ENCODE data around the gene VIL1. TPM values are rescaled to one million over a fixed set of nuclear protein-coding genes. Genes with fewer than 3 reads are reported as not detected.

The VIL1 gene
- total and polyA plus RNA-seq, 8 donors: 10.1 to 27.9 (median 13.3) TPM

DNA sequence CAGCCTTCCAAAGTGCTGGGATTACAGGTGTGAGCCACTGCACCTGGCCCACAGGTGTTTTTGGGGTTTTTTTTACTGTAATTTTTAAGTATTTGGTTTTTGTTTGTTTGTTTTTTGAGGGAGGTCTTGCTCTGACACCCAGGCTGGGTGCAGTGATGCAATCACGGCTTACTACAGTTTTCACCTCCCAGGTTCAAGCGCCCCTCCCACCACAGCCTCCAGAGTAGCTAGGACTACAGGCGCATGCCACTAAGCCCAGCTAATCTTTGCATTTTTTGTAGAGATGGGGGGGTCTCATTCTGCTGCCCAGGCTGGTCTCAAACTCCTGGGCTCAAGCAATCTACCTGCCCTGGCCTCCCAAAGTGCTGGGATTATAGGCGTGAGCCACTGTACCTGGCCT lies 44.1 kb upstream of the VIL1 start:
- 67 to 73% methylated on average over 4 of the region's 4 CpGs for WGBS, 2 donors
- no peak for ATAC-seq
- Histone ChIP-seq H3K4me3 (no peak overlapping the region), H3K36me3 (no peaks in the 10 kb centered on the region), H3K27ac (no peak overlapping the region), H3K9me3 (no peaks in the 10 kb centered on the region), H3K27me3 (no peaks in the 10 kb centered on the region), H3K4me1 (no peaks in the 10 kb centered on the region)
- peak in 1 of 6 donors; percentile 4 for DNase-seq
- intact Hi-C loops (cut with DNase I): no loop called here
- no peak for FAIRE-seq
- TF ChIP-seq, protein P1, sequence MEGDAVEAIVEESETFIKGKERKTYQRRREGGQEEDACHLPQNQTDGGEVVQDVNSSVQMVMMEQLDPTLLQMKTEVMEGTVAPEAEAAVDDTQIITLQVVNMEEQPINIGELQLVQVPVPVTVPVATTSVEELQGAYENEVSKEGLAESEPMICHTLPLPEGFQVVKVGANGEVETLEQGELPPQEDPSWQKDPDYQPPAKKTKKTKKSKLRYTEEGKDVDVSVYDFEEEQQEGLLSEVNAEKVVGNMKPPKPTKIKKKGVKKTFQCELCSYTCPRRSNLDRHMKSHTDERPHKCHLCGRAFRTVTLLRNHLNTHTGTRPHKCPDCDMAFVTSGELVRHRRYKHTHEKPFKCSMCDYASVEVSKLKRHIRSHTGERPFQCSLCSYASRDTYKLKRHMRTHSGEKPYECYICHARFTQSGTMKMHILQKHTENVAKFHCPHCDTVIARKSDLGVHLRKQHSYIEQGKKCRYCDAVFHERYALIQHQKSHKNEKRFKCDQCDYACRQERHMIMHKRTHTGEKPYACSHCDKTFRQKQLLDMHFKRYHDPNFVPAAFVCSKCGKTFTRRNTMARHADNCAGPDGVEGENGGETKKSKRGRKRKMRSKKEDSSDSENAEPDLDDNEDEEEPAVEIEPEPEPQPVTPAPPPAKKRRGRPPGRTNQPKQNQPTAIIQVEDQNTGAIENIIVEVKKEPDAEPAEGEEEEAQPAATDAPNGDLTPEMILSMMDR (IDR thresholded peaks at IDR 0.05): no peak

DNA sequence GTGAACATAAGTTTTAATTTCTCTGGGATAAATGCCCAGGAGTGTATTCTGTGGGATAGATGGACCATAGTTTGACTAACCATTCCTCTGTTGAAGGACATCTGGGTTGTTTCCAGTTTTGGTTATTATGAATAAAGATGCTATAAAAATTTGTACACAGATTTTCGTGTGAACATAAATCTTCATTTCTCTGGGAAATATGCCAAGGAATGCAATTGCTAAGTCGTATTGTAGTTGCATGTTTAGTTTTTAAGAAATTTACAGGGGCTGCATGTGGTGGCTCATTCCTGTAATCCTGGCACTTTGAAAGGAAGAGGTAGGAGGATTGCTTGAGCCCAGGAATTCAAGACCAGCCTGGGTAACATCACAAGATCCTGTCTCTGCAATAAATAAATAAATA lies 43.7 kb upstream of the VIL1 start:
- Histone ChIP-seq H3K4me3 (no peak overlapping the region), H3K27ac (no peak overlapping the region), H3K36me3 (no peaks in the 10 kb centered on the region), H3K4me1 (no peaks in the 10 kb centered on the region), H3K27me3 (no peaks in the 10 kb centered on the region), H3K9me3 (no peaks in the 10 kb centered on the region)
- ATAC-seq (no peak), FAIRE-seq (no peak), DNase-seq (no peak)
- WGBS, 2 donors: 32 to 54% methylated on average over 2 of the region's 2 CpGs
- TF ChIP-seq, protein P1 (IDR thresholded peaks at IDR 0.05): no peak
- intact Hi-C loops (cut with DNase I): no loop called here

DNA sequence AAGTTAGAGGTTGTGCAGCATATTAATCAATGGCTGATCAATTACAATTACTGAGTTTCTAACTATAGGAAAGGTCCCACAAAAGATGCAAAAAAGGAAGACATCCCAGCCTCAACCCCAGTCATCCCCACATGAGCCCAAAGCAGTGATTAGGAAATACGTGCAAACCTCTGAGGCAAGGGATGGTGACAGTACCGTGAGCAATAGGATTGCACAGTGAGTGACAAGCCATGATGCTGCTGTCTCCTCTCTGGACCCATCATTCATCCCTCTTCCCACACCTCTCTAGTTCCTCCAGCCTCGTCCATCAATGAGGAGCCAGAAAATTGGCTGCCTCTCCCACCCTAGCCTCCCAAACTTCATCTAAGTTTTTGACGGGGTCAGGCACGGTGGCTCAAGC lies 40.9 kb upstream of the VIL1 start:
- Histone ChIP-seq H3K4me3 (no peak overlapping the region), H3K36me3 (no peaks in the 10 kb centered on the region), H3K4me1 (no peaks in the 10 kb centered on the region), H3K9me3 (no peaks in the 10 kb centered on the region), H3K27me3 (no peaks in the 10 kb centered on the region), H3K27ac (no peak overlapping the region)
- WGBS, 2 donors: 82 to 86% methylated on average over 5 of the region's 5 CpGs
- TF ChIP-seq, protein P1 (IDR thresholded peaks at IDR 0.05): no peak
- no peak for DNase-seq
- intact Hi-C loops (cut with DNase I): no loop called here
- ATAC-seq: no peak
- FAIRE-seq: no peak

DNA sequence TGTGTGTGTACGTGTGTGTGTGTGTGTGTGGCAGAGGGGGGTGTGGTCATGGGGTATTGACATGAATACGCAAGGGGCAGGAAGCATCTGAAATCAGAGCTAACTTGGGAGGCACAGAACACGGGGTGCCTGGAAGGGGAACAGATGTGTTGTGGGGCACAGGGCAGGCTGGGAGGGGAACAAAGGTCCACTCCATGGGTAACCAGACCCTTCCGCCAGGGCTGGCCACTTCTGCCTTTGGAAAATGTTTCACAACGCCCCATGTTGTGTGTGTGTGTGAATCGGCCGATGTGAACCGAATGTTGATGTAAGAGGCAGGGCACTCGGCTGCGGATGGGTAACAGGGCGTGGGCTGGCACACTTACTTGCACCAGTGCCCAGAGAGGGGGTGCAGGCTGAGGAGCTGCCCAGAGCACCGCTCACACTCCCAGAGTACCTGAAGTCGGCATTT lies 37.0 kb upstream of the VIL1 start, which contains the start of gene SLC11A1:
TSS of gene SLC11A1 (plus strand) at position 358 of the 451 bp plus-strand sequence. CDS start 96 bp downstream, outside the sequence.
- TF ChIP-seq, protein P1 (IDR thresholded peaks at IDR 0.05): no peak
- Histone ChIP-seq H3K27ac (peak within 1 kb of the TSS in 2 of 4 donors; percentile 30 to 44), H3K36me3 (no peaks in the 10 kb centered on the region), H3K9me3 (no peaks in the 10 kb centered on the region), H3K4me3 (peak within 1 kb of the TSS in 1 of 4 donors; percentile 6), H3K4me1 (peaks cover 0 to 3% (median 0%) of the 10 kb centered on the region in 3 donors), H3K27me3 (no peaks in the 10 kb centered on the region)
- 73 to 91% methylated on average over 13 of the region's 13 CpGs for WGBS, 2 donors
- ATAC-seq (peak in 3 of 4 donors; percentile 39 to 72 (median 63)), DNase-seq (peak in 1 of 6 donors; percentile 64), FAIRE-seq (no peak)
- intact Hi-C loops (cut with DNase I): loop anchor here in 1 of 3 donors (10.0 kb wide), 1 partner anchor 197 kb away; no protein-coding TSS in a partner anchor

DNA sequence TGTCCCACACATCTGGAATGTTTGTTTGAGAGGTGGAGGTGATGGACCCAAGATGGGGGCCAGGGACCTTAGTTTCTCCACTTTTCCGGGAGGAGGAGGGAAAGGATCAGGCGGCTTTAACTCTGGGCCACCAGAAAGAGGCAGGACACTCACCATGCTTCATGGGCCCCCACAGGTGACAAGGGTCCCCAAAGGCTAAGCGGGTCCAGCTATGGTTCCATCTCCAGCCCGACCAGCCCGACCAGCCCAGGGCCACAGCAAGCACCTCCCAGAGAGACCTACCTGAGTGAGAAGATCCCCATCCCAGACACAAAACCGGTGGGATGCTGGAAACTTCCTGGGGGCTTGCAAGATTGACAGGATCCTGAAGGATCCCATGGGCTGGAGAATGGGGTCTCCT lies 36.1 kb upstream of the VIL1 start:
- Histone ChIP-seq H3K27me3 (no peaks in the 10 kb centered on the region), H3K36me3 (no peaks in the 10 kb centered on the region), H3K9me3 (no peaks in the 10 kb centered on the region), H3K4me3 (peak overlapping the region in 1 of 4 donors; percentile 6), H3K27ac (peak overlapping the region in 2 of 4 donors; percentile 30 to 44), H3K4me1 (peaks cover 0 to 6% (median 0%) of the 10 kb centered on the region in 3 donors)
- FAIRE-seq (no peak), DNase-seq (no peak), ATAC-seq (no peak)
- WGBS, 2 donors: 86 to 96% methylated on average over 6 of the region's 6 CpGs
- intact Hi-C loops (cut with DNase I): loop anchor here in 1 of 3 donors (10.0 kb wide), 1 partner anchor 198 kb away; no protein-coding TSS in a partner anchor
- TF ChIP-seq, protein P1 (IDR thresholded peaks at IDR 0.05): no peak

All from pancreas (tissue), 10 donors.